Measurements from ENCODE around the gene DIAPH3. TPM values are rescaled to one million over a fixed set of nuclear protein-coding genes. Genes with fewer than 3 reads are reported as not detected.

DIAPH3 gene
- total and polyA plus RNA-seq, 2 of the 4 experiments (the other 2 are of a cell fraction), result 8.9 to 9.3 TPM

DNA sequence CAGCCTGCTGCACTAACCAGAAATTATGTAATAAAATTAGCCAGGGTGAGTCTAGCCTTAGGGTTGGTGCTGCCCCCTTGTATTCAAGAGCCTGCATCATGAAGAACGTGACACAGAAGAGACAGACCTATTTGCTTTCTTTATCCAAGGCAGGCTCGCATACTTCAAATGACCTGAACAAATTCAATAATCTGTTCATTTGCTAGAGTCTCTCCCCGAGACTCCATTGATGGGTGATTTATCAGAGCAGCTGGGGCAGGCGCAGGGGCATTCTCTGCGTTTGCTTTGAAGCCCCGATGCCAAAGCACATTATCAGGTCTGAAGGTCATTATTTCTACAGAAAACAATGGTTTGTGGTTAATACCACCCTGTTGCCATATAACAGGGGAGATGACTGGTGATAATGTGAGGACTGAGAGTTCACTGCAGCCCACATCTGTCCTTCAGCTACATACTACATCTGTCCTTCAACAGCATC lies 520.3 kb downstream of the DIAPH3 start:
- Histone ChIP-seq H2AFZ (replicated peaks; ENCODE audit: low read length, poor library complexity) (no peak overlapping the region), H3K9me3 (ENCODE audit: control insufficient read depth, insufficient read depth, low read length) (no peaks in the 10 kb centered on the region), H3K23ac (ENCODE audit: low read depth, low read length) (no peak overlapping the region), H2BK120ac (ENCODE audit: low read depth, low read length) (no peak overlapping the region), H2BK20ac (ENCODE audit: low read depth, low read length) (no peak overlapping the region), H3K9ac (ENCODE audit: low read depth, low read length) (no peak overlapping the region), H3K4me3 (ENCODE audit: insufficient read depth, low read depth, low read length) (no peak overlapping the region), H4K8ac (ENCODE audit: low read depth in 2 of 2, low read length in 2 of 2) (no peak overlapping the region), H3K14ac (replicated peaks; ENCODE audit: low read depth, low read length) (no peak overlapping the region), H3K27me3 (ENCODE audit: control insufficient read depth, insufficient read depth, low read length) (peaks cover 11% of the 10 kb centered on the region), H4K91ac (ENCODE audit: insufficient read depth, low read depth, low read length) (no peak overlapping the region), H2BK5ac (ENCODE audit: low read depth, low read length, poor library complexity, severe bottlenecking) (no peak overlapping the region), H3K4ac (ENCODE audit: low read depth, low read length) (no peak overlapping the region), H3K18ac (ENCODE audit: low read depth, low read length) (no peak overlapping the region), H3K36me3 (ENCODE audit: control insufficient read depth, insufficient read depth, low read length) (no peaks in the 10 kb centered on the region), H2AK9ac (replicated peaks; ENCODE audit: low read depth, low read length, poor library complexity) (no peak overlapping the region), H4K20me1 (ENCODE audit: insufficient read depth, low read length) (no peaks in the 10 kb centered on the region), H3K79me1 (ENCODE audit: low read depth in 1 of 2, low read length in 2 of 2) (no peaks in the 10 kb centered on the region), H3K4me2 (ENCODE audit: low read depth, low read length) (no peak overlapping the region), H2AK5ac (ENCODE audit: low read depth, low read length) (no peak overlapping the region), H4K5ac (ENCODE audit: low read depth, low read length) (no peak overlapping the region), H3K27ac (ENCODE audit: insufficient read depth, low read length) (no peak overlapping the region), H3K56ac (ENCODE audit: extremely low read depth, insufficient read depth, low read length) (no peak overlapping the region), H3K9me1 (ENCODE audit: insufficient read depth, low read length) (no peaks in the 10 kb centered on the region), H3K4me1 (ENCODE audit: control insufficient read depth, insufficient read depth, low read length) (no peaks in the 10 kb centered on the region), H2BK15ac (ENCODE audit: low read depth, low read length) (no peak overlapping the region)
- BruUV-seq (replicated peaks), result no TSS peak
- TF ChIP-seq RFX5 (IDR thresholded peaks at IDR 0.05; ENCODE audit: low read depth, low read length) (no peak), MAFK (IDR thresholded peaks at IDR 0.05; ENCODE audit: low read depth, low read length) (no peak), CEBPB (IDR thresholded peaks at IDR 0.05; ENCODE audit: low read depth, low read length) (no peak), SMC3 (IDR thresholded peaks at IDR 0.05; ENCODE audit: low read depth, low read length) (no peak), NFE2L2 (IDR thresholded peaks at IDR 0.05; ENCODE audit: low read depth, low read length) (no peak), MXI1 (IDR thresholded peaks at IDR 0.05; ENCODE audit: borderline replicate concordance, low read depth, low read length) (no peak), POLR2A (IDR thresholded peaks at IDR 0.05; ENCODE audit: low read depth, low read length) (no peak), BHLHE40 (IDR thresholded peaks at IDR 0.05; ENCODE audit: low read depth, low read length) (no peak), MAZ (IDR thresholded peaks at IDR 0.05; ENCODE audit: borderline replicate concordance, low read depth, low read length) (no peak), RAD21 (IDR thresholded peaks at IDR 0.05; ENCODE audit: low read length) (no peak)
- TF ChIP-seq, protein P1, sequence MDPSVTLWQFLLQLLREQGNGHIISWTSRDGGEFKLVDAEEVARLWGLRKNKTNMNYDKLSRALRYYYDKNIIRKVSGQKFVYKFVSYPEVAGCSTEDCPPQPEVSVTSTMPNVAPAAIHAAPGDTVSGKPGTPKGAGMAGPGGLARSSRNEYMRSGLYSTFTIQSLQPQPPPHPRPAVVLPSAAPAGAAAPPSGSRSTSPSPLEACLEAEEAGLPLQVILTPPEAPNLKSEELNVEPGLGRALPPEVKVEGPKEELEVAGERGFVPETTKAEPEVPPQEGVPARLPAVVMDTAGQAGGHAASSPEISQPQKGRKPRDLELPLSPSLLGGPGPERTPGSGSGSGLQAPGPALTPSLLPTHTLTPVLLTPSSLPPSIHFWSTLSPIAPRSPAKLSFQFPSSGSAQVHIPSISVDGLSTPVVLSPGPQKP (IDR thresholded peaks at IDR 0.05; ENCODE audit: borderline replicate concordance, low read depth, low read length), result no peak
- TF ChIP-seq, protein P2, sequence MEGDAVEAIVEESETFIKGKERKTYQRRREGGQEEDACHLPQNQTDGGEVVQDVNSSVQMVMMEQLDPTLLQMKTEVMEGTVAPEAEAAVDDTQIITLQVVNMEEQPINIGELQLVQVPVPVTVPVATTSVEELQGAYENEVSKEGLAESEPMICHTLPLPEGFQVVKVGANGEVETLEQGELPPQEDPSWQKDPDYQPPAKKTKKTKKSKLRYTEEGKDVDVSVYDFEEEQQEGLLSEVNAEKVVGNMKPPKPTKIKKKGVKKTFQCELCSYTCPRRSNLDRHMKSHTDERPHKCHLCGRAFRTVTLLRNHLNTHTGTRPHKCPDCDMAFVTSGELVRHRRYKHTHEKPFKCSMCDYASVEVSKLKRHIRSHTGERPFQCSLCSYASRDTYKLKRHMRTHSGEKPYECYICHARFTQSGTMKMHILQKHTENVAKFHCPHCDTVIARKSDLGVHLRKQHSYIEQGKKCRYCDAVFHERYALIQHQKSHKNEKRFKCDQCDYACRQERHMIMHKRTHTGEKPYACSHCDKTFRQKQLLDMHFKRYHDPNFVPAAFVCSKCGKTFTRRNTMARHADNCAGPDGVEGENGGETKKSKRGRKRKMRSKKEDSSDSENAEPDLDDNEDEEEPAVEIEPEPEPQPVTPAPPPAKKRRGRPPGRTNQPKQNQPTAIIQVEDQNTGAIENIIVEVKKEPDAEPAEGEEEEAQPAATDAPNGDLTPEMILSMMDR (conservative IDR thresholded peaks at IDR 0.05; ENCODE audit: low read depth, low read length), result no peak
- in situ Hi-C loops (cut with MboI; ENCODE audit: low sequenced_read_pairs), result no loop called here
- ATAC-seq (ENCODE audit: low read depth), result no peak
- DNase-seq, result no peak
- intact Hi-C loops (cut with micrococcal nuclease), result no loop called here
- POLR2A ChIA-PET (ENCODE audit: unreplicated experiment), result no interaction called here
- no CpG with 5 or more reads among the region's 6 CpGs for WGBS, 2 experiments (ENCODE audit: extremely low coverage in 2 of 2, insufficient read length in 1 of 2)
- CTCF ChIA-PET, result no interaction called here
- dilution Hi-C loops (cut with HindIII; ENCODE audit: low sequenced_read_pairs, unreplicated experiment), result no loop called here
